Keratinocyte (primary cell): Measurements from ENCODE around the gene ZNF423. TPM values are rescaled to one million over a fixed set of nuclear protein-coding genes. Genes with fewer than 3 reads are reported as not detected.

Source experiments
- DNase-seq: peaks from one replicate; pipeline ENCODE4 v3.0.0-alpha.2; 2011; ENCODE audit warnings: low read depth, missing footprints, low spot score
- FAIRE-seq: peaks from 2 replicates; lab custom pipeline; 2011; peaks lifted over from hg19 to GRCh38; lab: Jason Lieb, UNC
- H2AFZ ChIP-seq: 2 replicates; pipeline ENCODE4 v1.6.0; 2012; ENCODE audit warnings: low read length, control low read depth, inconsistent platforms; ENCODE audit not compliant: control insufficient read depth
- H3K27ac ChIP-seq: 2 replicates; pipeline ENCODE4 v1.5.1; 2011; ENCODE audit warnings: low read length; ENCODE audit not compliant: control insufficient read depth, insufficient read depth
- H3K27me3 ChIP-seq: 3 replicates; pipeline ENCODE4 v1.6.0; 2011; ENCODE audit warnings: low read length; ENCODE audit not compliant: control insufficient read depth, insufficient read depth; ENCODE audit errors: extremely low read depth
- H3K36me3 ChIP-seq, 2 experiments: 2 replicates in 1 of 2; 3 replicates in 1 of 2; pipeline ENCODE4 v1.5.1; 2011; ENCODE audit warnings: low read length in 2 of 2, mild to moderate bottlenecking in 1 of 2; ENCODE audit not compliant: control insufficient read depth in 2 of 2, insufficient read depth in 2 of 2; ENCODE audit errors: extremely low read depth in 1 of 2
- H3K4me1 ChIP-seq: 3 replicates; pipeline ENCODE4 v1.5.1; 2011; ENCODE audit warnings: low read length; ENCODE audit not compliant: control insufficient read depth, insufficient read depth; ENCODE audit errors: extremely low read depth
- H3K4me2 ChIP-seq: 3 replicates; pipeline ENCODE4 v1.6.0; 2011; ENCODE audit warnings: low read depth, low read length; ENCODE audit not compliant: control insufficient read depth, insufficient read depth; ENCODE audit errors: extremely low read depth
- H3K4me3 ChIP-seq, 3 experiments: fragments of 200-600 bp in 1 of 3; sonication (generic) in 1 of 3; 2 replicates in 2 of 3; 3 replicates in 1 of 3; pipeline ENCODE4 v1.5.1; 2011 to 2016; ENCODE audit warnings: low read length in 3 of 3, mild to moderate bottlenecking in 3 of 3, control low read depth in 2 of 3, inconsistent platforms in 1 of 3, low read depth in 1 of 3, mixed read lengths in 1 of 3, mixed run types in 1 of 3, moderate library complexity in 1 of 3; ENCODE audit not compliant: control insufficient read depth in 2 of 3, insufficient read depth in 2 of 3; ENCODE audit errors: extremely low read depth in 1 of 3
- H3K79me2 ChIP-seq: 2 replicates; pipeline ENCODE4 v1.6.0; 2012; ENCODE audit warnings: low read length; ENCODE audit not compliant: control insufficient read depth, insufficient read depth
- H3K9ac ChIP-seq: 3 replicates; pipeline ENCODE4 v1.6.0; 2011; ENCODE audit warnings: low read length; ENCODE audit not compliant: control insufficient read depth, insufficient read depth; ENCODE audit errors: extremely low read depth
- H3K9me1 ChIP-seq: 3 replicates; pipeline ENCODE4 v1.6.0; 2011; ENCODE audit warnings: low read length; ENCODE audit not compliant: control insufficient read depth, insufficient read depth; ENCODE audit errors: extremely low read depth
- H3K9me3 ChIP-seq: 2 replicates; pipeline ENCODE4 v1.5.1; 2012; ENCODE audit warnings: low read depth, low read length; ENCODE audit not compliant: control insufficient read depth
- H4K20me1 ChIP-seq: 3 replicates; pipeline ENCODE4 v1.6.0; 2011; ENCODE audit warnings: low read length; ENCODE audit not compliant: control insufficient read depth, insufficient read depth; ENCODE audit errors: extremely low read depth
- CTCF ChIP-seq, 3 experiments: IDR thresholded peaks in 1 of 3; conservative IDR thresholded peaks in 1 of 3; optimal IDR thresholded peaks in 1 of 3; 2 replicates in 2 of 3; 3 replicates in 1 of 3; pipeline versions ENCODE3 to v1.5.1; 2011; ENCODE audit warnings: low read length in 3 of 3, mild to moderate bottlenecking in 3 of 3, moderate library complexity in 2 of 3, control low read depth in 1 of 3, inconsistent platforms in 1 of 3; ENCODE audit not compliant: insufficient read depth in 2 of 3; ENCODE audit errors: extremely low read depth in 1 of 3
- EZH2 ChIP-seq: IDR thresholded peaks from one replicate; pipeline ENCODE4 v1.6.1; 2012; ENCODE audit warnings: inconsistent platforms, mild to moderate bottlenecking, low read length, moderate library complexity
- dilution Hi-C: fragments of 300-500 bp; cut with MboI; formaldehyde crosslinking; loops from one replicate; pipeline ENCODE4 v1.7.0; 2020; ENCODE audit warnings: low sequenced_read_pairs; ENCODE audit not compliant: extremely low pct_ligation_motif_present
- polyA plus RNA-seq, 5 experiments: library from polyadenylated mRNA; depleted of rRNA in 3 of 5; stranded (reverse) in 3 of 5; stranded (forward) in 1 of 5; unstranded in 1 of 5; fragments of >200 nt; gene quantifications; 1 replicate in 1 of 5; 2 replicates in 3 of 5; 3 replicates in 1 of 5; pipeline versions ENCODE4 v1.2.1 to v1.2.3, GENCODE V29; 2011 to 2012; ENCODE audit warnings: missing spikeins in 2 of 5, low read depth in 1 of 5, low replicate concordance in 1 of 5

Gene ZNF423
- polyA plus RNA-seq, 1 donor (not counting 4 experiments of a cell fraction or from before 2014, with no cell fraction given), result 0.05 TPM

- no peak overlapping the region for H2AFZ ChIP-seq
- no peaks in the 10 kb centered on the region for H3K79me2 ChIP-seq
- FAIRE-seq, result no peak
- no peak overlapping the region for H3K27ac ChIP-seq
- dilution Hi-C loops, result no loop called here
- H3K9me3 ChIP-seq, result no peaks in the 10 kb centered on the region
- no peaks in the 10 kb centered on the region for H3K9me1 ChIP-seq
- H3K4me1 ChIP-seq, result no peaks in the 10 kb centered on the region
- no peaks in the 10 kb centered on the region for H3K27me3 ChIP-seq
- no peak for DNase-seq
- H3K36me3 ChIP-seq, result no peaks in the 10 kb centered on the region
- no peaks in the 10 kb centered on the region for H4K20me1 ChIP-seq
- H3K4me3 ChIP-seq, result no peak overlapping the region
- no peak overlapping the region for H3K9ac ChIP-seq
- no peak overlapping the region for H3K4me2 ChIP-seq
- no peak for TF ChIP-seq EZH2
- TF ChIP-seq CTCF (optimal IDR thresholded peaks at IDR 0.05 in 1 of 3, IDR thresholded peaks at IDR 0.05 in 1 of 3, conservative IDR thresholded peaks at IDR 0.05 in 1 of 3; ENCODE audit: extremely low read depth in 1 of 3, insufficient read depth in 2 of 3, low read length in 3 of 3), result no peak
Observed at GRCh38 chr16:49767414-49767813, 88.5 kb downstream of the ZNF423 start.

- FAIRE-seq, result no peak
Observed at GRCh38 chr16:49766225-49766624, 89.7 kb downstream of the ZNF423 start.

More at GRCh38 chr16:49766225-49766624, 89.7 kb downstream of the ZNF423 start:
- no peaks in the 10 kb centered on the region for H3K9me3 ChIP-seq
- H3K79me2 ChIP-seq, result no peaks in the 10 kb centered on the region
- H4K20me1 ChIP-seq, result no peaks in the 10 kb centered on the region
- TF ChIP-seq CTCF (optimal IDR thresholded peaks at IDR 0.05 in 1 of 3, IDR thresholded peaks at IDR 0.05 in 1 of 3, conservative IDR thresholded peaks at IDR 0.05 in 1 of 3; ENCODE audit: extremely low read depth in 1 of 3, insufficient read depth in 2 of 3, low read length in 3 of 3) (no peak), EZH2 (no peak)
- H3K27me3 ChIP-seq, result no peaks in the 10 kb centered on the region
- H3K36me3 ChIP-seq, result no peaks in the 10 kb centered on the region
- H3K4me3 ChIP-seq, result no peak overlapping the region
- no peaks in the 10 kb centered on the region for H3K9me1 ChIP-seq
- H3K4me2 ChIP-seq, result no peak overlapping the region
- no peak overlapping the region for H3K9ac ChIP-seq
- no peaks in the 10 kb centered on the region for H3K4me1 ChIP-seq
- no peak overlapping the region for H3K27ac ChIP-seq
- no peak overlapping the region for H2AFZ ChIP-seq
- dilution Hi-C loops, result no loop called here
- DNase-seq, result no peak
